NK-92 treated with Interleukin-12 subunit alpha and Interleukin-12 subunit beta, amount 100 ng/mL, for 24 hours (cell line): Measurements from ENCODE around the gene ACOX3.

ENCODE experiments used
- DNase-seq: peaks from one replicate; lab custom pipeline; 2025; lab: John Stamatoyannopoulos, UW

The ACOX3 gene

DNA sequence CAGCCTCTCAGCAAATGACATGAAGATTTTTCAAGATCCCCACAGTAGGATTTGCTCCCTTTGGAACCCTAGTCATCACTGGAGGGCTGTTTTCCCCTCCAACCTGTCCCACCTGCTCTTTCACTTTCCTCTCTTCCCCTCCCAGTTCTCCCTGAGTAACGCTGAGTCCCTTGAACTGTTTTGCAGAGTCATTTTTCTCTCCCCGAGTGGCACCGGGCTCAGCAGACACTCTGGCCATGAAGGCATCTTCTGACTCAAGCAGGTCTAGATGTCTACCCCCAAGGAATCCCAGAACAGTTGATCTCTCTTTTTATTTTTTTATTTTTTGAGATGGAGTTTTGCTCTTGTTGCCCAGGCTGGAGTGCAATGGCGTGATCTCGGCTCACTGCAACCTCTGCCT is 118.8 kb downstream of the ACOX3 start:
- no peak for DNase-seq

DNA sequence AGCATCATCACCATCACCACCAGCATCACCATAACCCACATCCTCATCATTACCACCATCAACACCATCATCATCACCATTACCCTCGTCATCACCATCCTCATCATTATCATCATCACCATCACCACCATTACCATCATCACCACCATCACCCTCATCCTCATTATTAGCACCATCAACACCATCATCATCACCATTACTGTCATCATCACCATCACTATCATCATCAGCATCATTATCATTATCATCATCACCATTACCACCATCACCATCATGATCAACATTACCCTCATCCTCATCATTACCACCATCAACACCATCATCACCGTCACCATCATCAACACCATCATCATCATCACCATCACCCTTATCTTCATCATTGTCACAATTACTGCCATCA is 119.3 kb downstream of the ACOX3 start:
- DNase-seq, result no peak

DNA sequence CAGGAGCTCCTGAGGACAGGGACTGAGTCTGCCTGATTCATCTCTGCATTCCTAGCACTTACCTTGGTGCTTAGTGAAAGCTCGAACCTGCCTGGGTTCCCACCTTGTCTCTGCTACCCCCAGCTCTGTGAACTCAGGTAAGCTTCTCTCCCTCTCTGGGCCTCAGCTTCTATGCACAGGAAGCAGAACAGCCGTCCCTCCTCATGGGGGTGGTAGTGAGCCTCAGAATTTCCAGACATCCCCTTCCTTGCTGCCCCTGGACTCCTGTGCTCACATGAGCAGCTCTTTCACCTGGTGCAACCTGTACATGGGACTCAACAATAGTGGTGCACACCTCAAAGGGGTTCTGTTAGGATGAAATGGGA is 120.2 kb downstream of the ACOX3 start:
- no peak for DNase-seq

DNA sequence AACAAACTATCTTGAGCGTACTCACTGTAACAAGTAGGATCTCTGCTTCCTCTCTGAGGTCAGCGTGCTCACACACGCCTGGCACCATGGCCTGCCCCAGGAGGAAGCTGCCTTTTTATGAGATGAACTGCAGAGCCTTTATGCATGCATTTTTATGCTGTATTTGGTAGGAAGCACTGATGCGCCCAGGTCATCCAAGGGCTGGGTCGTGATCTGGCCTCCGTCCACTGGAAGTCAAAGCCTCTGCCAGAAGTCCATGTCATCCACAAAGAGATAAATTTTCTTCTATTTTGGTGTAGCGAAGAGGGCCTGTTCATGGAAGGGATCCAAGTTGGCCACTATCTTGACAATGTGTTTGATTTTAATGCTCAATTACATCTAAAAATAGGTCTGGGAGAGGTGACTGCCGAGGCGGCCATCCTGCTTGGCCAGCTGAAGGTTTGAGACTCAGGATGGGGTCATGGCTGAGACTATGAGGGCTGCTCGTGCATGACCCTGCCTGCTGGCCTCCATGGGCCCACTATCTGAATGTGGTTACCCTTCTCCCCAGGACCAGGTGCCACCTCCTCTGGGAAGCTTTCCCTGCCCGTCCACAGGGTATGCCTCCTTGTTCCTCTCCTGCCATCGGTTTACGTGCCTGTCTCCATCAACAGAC is 120.7 kb downstream of the ACOX3 start:
- DNase-seq, result no peak

DNA sequence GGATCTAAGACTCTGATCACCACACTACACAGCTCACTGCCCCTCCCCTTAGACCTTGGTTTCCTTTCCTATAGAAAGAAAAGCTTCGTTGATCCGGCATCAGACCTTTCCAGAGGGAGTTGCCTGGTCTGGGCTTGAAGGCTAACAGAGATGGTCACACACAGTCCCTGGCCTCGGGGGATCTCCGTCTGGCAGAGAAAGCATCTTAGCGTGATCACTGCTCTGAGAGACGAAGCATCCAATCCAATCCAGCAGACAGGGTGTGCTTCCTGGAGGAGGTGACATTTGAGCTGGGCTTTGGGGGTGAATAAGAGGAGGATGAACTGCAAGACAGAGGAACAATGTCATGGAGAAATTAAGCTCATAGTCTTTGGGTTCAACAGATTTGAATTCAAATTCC is 121.5 kb downstream of the ACOX3 start:
- no peak for DNase-seq

DNA sequence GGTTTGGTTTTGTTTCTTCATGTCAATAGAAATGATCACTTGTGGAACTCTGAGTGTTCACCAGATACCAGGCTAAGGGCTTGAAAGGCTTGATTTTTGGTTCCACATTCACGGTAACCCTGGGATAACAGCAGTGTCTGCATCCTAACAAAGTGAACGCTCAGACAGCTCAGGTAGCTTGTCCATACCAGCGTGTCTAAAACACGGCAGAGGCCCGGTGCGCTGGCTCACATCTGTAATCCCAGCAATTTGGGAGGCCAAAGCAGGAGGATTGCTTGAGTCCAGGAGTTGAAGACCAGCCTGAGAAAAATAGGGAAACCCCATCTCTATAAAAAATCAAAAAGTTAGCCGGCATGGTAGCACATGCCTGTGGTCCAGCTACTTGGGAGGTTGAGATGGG is 122.0 kb downstream of the ACOX3 start:
- no peak for DNase-seq

DNA sequence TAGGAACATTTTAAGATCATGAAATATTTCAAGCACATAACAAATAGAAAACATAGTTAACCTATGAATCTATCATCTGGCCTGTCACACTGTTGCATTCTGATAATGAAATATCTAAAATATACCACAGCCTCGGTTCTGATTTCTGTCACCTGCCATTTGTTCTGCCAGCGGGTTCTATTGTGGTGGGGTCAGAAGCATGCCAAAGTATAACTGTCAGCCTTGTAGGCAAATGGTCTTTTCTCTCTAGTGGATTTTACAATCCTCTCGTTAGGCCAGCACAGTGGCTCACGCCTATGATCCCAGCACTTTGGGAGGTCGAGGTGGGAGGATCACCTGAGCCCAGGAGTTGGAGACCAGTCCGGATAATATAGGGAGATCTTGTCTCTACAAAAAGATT is 123.0 kb downstream of the ACOX3 start:
- no peak for DNase-seq

DNA sequence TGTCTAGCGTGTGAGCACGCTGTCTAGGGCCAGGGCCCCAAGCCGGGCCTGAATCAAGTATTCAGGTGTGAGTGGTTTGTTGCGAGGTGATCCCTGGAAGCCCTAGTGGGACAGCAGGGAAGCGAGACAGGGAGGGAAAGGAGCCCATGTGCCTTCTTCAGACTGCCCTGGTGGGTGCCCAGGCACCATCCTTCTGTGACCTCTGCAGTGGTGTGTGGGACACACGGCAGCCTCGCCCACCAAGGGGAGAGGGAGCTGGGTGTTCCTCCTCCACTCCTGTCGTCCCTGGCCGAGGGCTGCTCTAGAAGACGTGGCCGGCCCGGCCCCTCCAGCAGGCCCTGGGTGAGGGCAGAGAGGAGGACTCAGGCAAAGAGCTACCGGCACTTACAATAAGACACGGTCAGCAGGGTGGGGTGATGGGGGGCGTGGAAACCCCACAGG is 123.6 kb downstream of the ACOX3 start:
- no peak for DNase-seq
